Measurements from ENCODE around the gene SNED1.

Gene SNED1

GRCh38 chr2:241142063-241142462 lies 143.6 kb downstream of the SNED1 start:
- intact Hi-C loops (cut with DNase I; ENCODE audit: low total_unique reads) = no loop called here
- no peak for DNase-seq
- H3K36me3 ChIP-seq = peaks cover 0 to 19% (median 0%) of the 10 kb centered on the region in 3 donors
- TF ChIP-seq CTCF (IDR thresholded peaks at IDR 0.05) = no peak
- no peaks in the 10 kb centered on the region for H3K4me1 ChIP-seq
- H3K27ac ChIP-seq = no peak overlapping the region
- H3K4me3 ChIP-seq = no peak overlapping the region
- H3K27me3 ChIP-seq = no peaks in the 10 kb centered on the region
- no peaks in the 10 kb centered on the region for H3K9me3 ChIP-seq

GRCh38 chr2:241142593-241142992 lies 144.2 kb downstream of the SNED1 start:
- no peak overlapping the region for H3K27ac ChIP-seq
- no peaks in the 10 kb centered on the region for H3K4me1 ChIP-seq
- no peaks in the 10 kb centered on the region for H3K9me3 ChIP-seq
- H3K36me3 ChIP-seq = peaks cover 0 to 15% (median 0%) of the 10 kb centered on the region in 3 donors
- H3K4me3 ChIP-seq = no peak overlapping the region
- peak in 1 of 2 donors; percentile 12 for DNase-seq
- TF ChIP-seq CTCF (IDR thresholded peaks at IDR 0.05) = no peak
- no peaks in the 10 kb centered on the region for H3K27me3 ChIP-seq
- intact Hi-C loops (cut with DNase I; ENCODE audit: low total_unique reads) = no loop called here
